Inflammatory macrophage treated with lipopolysaccharide for 4 hours (primary cell): ENCODE data around the gene S100A5.

Experiments used
- DNase-seq: peaks from one replicate; pipeline ENCODE4 v3.0.0-alpha.2; 2020

The S100A5 gene

DNA sequence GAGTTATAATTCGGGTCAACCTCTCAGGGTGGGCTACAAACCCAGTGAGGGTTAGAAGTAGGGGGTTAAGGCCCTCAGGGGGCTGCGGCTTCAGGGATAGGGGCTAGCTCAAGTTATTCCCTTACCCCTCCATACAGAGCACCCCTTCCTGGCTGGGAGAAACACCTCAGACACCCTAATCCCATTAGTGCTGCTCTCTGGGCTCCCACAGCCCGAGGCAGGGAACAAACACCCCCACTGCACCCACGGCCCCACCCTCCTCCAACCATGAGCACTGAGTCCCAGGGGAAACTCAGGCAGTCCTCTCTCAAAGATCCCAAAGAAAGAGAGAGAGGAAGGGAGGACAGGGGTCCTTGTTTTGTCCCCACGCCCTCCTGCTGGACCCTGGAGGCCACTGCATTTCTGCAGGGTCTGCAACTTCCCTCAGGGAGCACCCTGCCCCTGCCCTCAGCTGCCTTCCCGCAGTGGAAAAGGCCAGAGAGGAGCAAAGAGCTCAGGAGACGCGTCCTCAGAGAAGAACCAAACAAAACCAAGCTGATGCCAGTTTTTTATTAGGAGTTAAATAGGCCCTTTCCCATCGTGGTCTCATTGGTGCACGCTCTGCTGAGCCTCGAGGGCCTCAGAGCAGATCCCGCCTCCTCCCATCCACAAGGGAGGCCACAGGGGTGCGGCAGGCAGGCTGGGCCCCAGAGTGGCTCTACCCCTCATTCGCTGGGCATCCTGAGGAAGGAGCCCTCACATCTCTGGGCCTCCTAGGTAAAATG lies 6.2 kb upstream of the S100A5 start:
- no peak for DNase-seq

GRCh38 chr1:153546371-153546770 lies 5.6 kb upstream of the S100A5 start:
- no peak for DNase-seq

DNA sequence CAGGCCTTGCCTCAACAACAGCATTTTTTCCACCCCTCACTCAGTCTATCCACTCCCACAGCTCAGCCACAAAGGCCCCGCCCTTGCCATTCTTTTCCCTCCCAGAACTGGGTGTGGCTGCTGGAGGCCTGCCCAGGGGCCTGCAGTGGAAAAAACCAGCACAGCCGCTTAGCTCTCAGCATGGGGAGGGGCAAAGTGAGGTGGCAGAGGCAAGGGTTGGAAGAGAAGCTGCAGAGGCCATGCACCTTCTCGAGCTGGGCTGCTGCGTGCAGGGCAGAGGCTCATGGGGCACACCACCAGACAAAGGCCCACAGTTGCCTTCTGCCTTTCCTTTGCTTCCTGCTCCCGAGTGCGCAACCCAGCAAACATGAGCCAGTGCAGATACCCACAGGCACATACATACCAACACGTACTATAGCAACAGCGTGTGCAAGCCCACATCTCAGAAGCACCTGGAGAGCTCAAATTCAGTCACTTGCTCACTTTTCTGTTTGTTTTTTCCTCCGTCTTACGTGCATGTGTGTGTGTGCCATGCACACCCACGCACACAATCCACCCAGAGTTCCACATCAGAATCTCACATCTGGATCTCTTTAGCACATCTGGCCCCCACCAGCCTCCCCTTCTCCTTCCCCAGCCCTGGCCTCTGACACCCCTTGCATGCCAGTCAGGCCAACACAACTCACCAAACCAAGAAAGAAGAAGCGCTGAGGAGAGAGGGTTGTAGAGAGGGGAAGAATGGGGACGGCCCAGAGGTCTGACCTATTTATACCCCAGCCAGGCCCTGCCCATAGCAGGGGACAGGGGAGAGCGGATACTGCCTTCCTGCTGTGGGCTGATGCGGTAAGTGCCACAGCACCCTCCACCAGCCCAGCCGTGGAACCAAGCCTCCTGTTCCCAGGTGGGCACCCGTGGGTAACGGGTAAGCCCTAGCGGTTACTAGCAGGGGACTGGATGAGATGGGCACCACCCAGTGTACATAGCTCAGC lies 4.6 kb upstream of the S100A5 start, which contains the start of gene S100A4:
Gene S100A4, minus strand, starts transcription at position 740 of the 989 bp plus-strand sequence. CDS start 1,012 bp downstream, outside the sequence.
- DNase-seq, result peak; percentile 84

GRCh38 chr1:153544453-153545066 lies 3.8 kb upstream of the S100A5 start:
- no peak for DNase-seq

DNA sequence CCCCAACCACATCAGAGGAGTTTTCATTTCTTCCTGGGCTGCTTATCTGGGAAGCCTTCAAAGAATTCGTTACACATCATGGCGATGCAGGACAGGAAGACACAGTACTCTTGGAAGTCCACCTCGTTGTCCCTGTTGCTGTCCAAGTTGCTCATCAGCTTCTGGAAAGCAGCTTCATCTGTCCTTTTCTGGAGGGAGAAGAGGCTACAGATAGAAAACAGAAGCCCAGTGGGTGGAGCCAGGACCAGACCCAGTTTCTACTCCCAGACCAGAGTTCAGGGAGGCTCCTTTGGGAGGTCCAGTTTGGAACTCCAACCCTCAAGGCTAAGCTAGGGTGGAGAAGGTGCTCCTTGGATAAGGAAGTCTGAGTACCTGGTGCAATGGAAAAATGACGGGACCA lies 3.0 kb upstream of the S100A5 start:
- no peak for DNase-seq

GRCh38 chr1:153542956-153543711 lies 2.4 kb upstream of the S100A5 start:
- DNase-seq, result no peak

DNA sequence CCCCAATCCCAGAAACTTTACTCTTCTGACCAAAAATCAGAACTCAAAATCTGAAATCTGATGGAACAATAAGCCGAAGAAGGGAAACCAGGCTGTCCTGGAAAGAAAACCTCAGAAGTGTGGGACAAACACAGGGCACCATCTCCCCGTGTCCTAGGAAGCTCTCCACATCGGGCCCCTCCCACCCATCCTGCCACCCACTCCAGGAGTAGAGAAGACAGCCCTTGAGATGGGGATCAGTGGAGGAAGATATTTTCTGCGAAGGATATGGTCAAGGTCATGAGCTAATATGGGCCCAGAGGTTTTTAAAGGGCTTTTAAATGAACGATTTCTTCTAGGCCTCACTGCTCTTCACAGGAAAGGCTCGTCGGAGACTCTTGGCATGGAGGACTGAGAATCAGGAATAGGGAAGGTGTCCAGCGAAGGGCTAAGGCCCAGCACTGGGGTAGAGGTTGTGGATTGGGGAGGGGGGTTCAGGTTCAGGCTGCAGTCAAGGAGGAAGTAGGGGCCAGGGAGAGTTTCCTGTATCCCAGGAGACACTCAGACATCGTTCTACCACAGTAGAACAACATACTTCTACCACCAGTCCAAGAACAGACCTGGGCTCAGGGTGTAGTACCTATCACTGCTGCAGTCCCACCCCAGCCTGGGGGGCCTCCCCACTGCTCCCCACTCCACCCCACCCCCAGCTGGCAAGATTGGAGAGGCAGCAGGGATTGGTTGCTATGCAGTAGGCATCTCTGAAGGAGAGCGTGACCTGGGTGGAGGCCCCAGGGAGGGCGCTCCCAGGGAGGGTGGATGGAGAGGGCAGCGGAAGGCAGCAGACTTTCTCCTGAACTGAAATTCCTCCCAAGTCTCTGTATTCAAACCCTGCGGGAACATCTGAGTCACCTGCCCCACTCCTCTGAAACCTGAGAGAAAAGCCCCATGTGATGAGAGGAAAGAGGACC lies 1.2 kb upstream of the S100A5 start:
- no peak for DNase-seq

DNA sequence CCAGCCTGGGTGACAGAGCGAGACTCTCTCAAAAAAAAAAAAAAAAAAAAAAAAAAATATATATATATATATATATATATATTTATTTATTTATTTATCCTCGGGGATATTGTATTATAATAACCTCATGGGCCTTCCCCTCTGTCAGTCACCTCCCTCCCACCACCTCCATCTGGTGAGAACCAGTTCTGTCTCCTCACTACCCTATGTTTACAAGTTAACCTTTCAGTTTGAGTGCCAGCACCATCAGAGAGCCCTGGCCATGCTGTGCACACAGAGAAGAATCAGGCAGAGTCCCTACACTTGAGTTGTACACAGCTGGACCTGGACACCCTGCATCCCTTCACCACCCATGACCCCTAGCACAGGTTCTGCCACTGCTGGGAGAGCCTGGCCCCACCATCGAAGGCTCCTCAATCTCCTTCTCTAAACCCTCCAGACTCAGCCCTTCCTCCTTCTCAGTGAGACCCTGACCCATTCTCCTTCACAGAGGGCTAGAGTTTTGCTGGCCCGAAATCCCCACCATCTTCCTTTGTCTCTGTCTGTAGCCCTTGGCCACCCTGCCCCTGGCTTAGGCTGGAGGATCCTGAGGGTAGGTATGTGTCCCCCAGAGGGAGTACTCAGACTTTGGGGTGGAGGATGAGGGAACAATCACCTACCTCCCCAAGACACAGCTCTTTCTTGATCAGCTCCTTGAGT lies 1.2 kb downstream of the S100A5 start:
- no peak for DNase-seq

GRCh38 chr1:153538315-153538821 lies 2.4 kb downstream of the S100A5 start:
- no peak for DNase-seq

DNA sequence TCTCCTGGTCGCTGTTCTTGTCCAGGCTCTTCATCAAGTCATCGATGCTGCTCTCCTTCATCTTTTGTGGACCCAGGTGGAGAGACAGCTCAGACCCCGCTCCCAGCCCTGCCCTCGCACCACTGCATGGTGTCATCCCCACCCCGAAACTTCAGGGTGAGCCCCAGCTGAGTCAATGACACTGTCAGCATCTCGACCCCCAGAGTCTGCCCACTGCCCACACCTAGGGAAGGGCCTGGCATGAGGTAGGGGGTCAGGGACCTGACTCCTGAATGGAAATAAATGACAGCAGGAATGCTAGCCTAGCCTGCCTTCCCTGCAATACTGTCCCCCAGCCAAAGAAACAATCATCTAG lies 3.4 kb downstream of the S100A5 start:
- DNase-seq, result no peak

DNA sequence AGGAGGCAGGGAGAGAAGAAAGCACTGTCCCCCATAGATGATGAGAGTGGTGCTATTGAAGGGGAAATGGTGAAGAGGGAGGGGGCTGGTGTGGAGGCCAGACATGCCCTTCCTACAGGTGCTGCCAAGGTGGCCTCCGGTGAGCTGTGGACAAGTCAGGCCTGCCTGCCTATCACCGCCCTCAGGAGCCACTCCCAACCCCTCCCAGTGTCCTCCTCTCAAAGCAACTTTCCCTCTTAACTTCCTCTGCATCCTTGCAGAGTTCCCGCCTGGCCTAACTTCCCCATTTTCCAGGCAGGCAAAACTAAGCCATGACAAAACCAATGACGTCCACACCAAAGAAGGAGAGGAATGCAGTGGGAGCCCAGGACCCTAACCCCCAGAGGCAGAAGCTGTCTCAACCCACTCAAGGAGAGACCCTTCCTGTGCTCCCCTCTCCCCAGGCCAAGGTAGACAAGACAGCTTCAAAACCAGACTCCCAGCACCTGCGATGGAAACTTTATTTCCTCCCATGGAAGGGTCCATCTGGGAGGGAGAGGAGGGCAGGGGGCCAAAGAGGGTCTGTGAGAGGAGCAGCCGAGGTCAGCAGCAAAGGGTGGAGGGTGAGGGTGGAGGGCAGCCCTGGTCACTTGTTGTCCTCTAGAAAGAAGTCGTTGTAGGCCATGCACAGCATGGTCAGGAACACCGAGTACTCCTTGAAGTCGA lies 3.9 kb downstream of the S100A5 start:
- peak; percentile 56 for DNase-seq

DNA sequence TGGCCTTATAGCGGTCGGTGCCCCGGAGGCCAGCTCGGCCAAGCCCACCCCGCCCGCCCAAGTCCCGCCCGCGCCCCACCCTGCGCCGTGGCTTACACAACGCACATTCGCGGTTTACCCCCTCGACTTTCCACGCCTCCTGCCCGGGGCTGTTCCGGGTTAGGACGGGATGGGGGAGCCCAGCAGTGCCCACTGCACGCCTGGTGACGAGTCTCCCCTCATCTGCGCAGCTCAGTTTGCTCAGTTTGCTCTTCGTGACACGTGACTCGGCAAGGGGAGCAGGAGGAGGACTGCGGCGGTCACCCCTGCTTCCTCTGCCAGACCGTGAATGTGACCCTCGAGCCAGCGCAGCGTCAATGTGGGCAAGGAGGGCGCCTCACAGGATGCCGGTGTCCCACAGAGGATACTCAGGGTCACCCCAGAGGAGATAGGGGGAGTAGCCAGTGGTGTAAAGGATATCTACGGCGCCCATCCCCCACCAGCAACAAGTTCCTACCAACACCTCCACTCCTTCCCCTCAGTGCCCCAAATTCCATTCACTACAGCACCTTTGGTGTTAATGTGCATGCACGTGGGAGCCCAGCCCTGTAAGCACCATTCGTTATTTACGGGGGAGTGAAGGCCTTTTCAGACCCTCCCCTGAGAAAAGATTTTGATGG lies 4.6 kb downstream of the S100A5 start:
- DNase-seq, result peak; percentile 81

DNA sequence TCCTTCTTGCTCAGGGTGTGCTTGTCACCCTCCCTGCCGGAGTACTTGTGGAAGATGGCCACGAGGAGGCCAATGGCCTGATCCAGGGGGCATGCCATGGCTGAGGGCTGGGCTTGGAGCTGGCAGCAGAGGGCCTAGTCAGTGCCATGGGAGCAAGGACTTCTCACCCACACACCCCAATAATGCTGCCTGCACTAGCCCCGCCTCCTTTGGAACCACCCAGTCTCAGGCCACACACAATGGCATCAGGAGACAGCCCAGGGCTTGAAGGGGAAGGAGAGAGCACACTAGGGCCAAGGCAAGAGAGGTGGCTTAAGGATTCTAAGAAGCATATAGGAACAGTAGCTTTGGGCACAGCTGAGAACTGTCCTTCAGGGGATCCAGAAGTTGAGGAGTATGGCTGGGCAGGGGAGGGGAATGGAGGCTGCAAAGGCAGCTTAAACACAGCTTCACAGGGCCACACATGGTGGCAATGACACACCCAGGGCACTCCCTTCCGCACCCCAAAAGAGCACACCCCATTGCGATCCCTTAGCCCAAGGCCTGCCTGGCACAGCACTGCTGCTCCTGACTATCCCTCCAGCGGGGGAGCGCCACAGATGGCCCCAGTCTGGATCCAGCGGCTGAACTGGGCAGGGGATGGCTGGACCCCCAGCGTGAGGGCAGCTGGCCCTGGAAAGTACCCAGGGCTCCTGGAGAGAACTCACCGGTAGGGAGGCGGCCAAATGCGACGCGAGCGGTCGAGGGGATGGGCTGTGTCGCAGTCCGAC lies 5.3 kb downstream of the S100A5 start, which contains the start of gene S100A6:
Gene S100A6, minus strand, starts transcription at position 750 of the 770 bp plus-strand sequence. Its CDS starts 652 bp downstream, at position 98.
- DNase-seq, result peak; percentile 73

DNA sequence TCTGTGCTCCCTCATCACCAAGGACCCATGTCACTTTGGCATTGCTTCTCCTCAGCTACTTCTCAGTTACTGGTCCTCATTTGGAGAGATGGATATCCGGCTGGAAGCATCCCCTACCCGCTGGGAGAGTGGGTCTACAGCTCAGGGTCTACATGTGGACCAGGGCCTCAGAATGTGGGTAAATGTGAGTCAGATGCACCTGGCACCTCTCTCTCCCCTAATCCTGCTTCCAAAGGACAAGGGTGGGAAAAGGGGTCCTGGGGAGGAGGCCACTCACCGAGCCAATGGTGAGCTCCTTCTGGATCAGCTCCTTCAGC lies 5.9 kb downstream of the S100A5 start:
- no peak for DNase-seq

DNA sequence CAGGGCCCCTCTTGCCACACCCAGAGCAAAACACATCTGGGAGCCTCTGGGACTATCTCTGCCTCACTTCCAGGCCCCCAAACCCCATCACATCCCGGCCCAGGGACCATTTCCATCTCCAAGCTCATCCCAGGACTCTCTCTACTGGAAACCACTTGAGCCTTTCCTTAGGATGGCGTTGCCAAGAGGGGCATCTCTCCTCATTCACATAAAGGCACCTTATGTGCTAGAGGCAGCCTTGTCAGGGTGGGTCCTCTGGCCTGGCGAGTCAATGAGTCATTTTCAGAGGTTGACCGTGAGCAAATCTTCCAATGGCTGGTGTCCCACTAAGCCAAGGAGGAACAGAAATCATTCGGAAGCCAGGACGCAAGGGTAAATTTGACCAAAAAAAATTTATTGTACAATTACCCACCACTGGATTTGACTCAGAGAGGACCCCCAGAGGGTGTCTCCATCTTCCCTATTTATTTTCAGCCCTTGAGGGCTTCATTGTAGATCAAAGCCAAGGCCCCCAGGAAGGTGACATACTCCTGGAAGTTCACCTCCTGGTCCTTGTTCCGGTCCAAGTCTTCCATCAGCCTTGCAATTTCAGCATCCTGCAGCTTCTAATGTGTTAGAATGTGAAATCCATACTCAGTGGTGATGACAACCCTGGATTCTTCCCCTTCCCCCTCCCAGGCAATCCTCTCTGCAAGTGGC lies 6.4 kb downstream of the S100A5 start:
- DNase-seq, result no peak

GRCh38 chr1:153533689-153534201 lies 7.0 kb downstream of the S100A5 start:
- peak; percentile 42 for DNase-seq

DNA sequence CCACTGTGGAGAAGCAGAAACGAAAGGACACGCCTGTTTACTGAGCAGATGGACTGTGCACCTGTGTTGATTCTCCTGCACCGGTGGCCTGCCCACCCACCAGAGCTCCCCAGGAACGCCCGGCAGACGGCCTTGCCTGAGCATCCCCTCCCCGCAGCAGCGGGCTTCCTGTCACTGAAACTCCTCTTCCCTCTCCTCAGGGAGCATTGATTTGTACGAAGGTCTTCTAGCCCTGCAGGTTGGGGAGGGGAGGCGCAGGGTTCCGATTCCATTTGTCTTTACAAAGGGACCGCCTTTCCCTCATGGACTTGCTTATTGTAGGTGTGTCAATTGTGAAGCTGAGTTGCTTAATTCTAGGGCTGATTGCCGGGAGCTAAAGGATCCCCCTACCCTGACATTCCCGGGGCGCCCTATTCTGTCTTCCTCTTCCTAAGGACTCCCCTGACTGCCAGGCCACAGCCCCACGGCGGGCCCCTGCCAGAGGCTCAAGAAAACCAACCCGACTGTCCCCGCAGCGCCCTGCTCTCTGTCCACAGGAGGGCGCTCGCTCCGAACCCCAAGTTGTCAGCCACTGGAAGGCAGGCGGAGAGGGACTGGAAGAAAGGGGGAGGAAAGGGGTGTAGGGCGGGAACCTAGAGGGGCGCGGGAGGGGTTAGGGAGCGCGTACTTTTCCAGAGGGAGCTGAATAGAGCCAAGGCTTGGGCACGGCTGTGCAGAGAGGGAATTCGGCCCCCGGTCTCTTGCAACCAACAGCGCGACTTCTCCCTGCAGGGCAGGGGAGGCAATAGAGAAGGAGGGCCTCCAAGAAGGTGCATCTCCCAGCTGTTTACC lies 7.8 kb downstream of the S100A5 start:
- peak; percentile 69 for DNase-seq
